RPMI7951 (cell line): ENCODE data around the gene IRGC. TPM values are rescaled to one million over a fixed set of nuclear protein-coding genes. Genes with fewer than 3 reads are reported as not detected.

ENCODE experiments used
- DNase-seq: peaks from one replicate; pipeline ENCODE4 v3.0.0-alpha.2; 2012; ENCODE audit warnings: low read depth
- total RNA-seq: library from RNA; depleted of rRNA; stranded (reverse); fragments of >200 nt; shearing (Covaris generic); gene quantifications from 2 replicates; pipeline ENCODE4 v1.2.3, GENCODE V29; 2014

The IRGC gene
- total RNA-seq, 1 experiment from 2014 or later: not detected

- DNase-seq: no peak
Observed at GRCh38 chr19:43690890-43691289, 25.0 kb upstream of the IRGC start.

GRCh38 chr19:43691755-43692154, 24.1 kb upstream of the IRGC start:
- no peak for DNase-seq

DNA sequence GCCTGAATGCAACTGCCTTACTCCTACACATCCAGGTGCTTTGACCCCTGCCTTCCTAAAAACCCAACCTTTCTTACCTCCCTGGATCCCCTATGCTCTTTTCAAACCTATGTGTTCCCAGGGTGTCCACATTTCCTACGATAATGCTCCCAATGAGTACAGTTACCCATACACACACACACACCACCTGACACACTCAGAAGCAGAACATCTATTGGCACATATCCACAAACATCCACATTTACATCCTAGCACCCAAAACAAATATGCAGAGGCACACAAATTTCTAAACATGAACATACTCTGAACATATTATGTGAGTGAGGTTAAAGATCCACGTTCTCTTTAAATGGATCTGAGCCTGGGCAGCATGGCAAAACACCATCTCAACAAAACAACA, 23.5 kb upstream of the IRGC start:
- no peak for DNase-seq

DNA sequence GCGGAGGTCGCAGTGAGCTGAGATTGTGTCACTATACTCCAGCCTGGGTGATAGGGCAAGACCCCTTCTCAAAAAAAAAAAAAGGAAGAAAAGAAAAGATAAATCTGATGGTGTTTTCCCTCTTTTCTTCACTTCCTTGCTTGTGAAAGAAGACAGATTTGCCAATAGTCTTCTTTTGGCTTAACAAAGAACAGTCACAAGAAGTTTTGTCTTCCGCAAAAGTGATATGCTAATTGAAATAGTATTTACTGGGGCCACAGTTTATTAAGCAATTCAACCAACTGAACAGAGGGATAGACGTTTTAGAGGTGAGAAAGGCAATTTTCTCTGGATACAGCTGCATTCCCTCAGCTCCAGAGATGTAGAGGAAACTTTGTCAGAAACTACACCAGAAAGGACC, 23.0 kb upstream of the IRGC start:
- no peak for DNase-seq

DNA sequence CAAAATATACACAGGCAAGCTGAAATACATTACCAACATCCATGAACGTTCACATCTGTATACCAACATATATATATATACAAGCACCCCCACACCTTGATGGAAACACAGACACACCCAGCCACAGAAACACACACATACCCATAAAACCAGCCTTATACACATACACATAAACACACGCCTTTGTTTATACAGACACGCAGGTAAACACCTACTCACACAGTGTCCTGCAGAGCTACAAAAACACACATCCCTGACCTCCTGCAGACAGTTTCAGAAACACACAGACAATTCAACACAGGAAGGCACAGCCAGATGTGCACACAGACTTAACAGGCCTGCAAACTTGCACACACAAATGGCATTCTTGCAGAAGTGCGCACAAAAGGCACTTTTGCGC, 21.3 kb upstream of the IRGC start:
- no peak for DNase-seq

DNA sequence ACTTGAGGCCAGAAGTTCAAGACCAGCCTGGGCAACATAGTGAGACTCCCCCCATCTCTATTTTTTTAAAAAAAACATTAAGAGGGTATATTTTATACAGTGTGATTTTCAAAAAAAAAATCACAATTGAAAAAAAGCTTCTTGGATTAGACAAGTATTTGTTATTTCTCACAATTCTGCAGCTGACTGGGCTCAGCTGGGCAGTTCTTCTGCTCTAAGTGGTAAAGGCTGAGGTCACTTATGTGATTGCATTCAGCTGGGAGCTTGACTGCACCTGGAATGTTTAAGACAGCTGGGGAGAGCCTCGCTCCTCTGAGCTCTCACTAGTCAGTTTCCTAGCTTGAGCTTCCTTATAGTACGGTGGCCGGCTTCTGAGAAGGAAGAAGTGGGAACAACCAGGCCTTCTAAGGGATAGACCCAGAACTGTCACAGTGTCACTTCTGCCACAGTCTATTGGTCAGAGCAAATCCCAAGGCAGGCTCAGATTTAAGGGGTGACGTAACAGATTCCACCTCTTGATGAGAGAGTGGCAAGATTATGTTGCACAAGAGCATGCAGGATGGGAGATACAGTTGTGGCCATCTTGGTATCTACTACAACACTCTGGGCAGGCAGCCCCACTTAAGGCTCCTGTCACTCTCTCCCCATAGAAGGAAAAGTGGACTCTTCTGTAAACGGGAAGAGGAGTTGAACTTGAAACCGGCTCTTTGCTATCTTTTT, 19.7 kb upstream of the IRGC start:
- no peak for DNase-seq

DNA sequence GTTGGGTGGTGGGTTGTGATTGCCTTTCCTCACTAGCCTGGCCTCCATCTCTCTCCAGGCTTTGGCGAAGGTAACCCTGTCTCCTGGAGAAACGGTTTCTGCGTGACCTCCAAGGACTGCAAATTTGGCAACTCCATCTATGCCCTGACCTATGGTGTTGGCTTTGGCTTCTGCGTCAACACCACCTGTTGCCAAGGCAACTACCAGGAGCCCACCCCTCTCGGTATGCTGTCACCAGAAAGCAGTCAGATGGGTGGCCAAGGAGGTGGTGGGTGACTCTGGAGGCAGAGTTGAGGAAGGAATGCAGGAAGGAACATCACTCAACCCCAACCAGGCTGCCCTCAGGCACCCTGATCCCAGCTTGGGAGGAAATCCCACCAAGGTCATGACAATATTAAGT, 18.6 kb upstream of the IRGC start:
- DNase-seq: no peak

DNA sequence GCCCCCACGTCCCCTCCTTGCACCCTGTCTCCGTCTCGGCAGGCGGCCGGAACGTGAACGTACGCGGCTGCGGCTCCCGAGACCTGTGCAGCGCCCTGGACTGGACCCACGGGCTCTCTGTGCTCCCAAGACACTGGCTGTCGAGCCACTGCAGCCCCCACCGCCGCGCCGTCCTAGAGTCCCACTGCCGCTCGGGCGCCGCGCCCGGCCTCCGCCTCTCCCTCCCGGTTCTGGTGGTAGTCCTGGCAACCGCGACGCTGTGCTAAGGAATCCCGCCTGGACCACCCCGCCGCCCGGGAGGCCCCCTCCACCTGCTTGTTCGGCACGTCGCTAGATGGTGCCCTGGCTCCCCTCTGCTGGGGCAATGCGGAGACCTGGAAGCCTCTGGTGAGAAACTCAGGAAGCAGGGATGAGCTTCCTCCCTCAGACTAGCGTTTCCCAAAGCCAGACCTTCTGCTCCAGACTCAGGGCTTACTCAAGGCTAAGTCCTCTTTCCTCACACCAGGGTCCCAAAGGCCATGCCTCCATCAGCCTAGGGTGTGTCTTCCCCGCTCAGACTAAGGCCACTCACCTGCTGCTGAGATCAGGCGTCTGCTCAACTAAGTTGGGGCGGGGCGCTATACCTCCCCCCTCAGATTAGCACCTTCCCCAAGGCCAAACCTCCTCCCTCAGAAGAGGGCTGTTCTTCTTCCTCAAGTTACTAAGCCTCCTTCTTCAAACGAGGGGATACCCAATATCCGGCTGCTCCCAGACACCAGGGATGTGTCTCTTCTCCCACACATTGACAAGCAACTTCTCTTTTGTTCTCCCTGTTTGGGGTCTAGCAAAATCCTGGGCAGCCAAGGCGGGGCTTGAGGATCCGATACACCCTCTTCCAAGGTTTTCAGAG, 16.1 kb upstream of the IRGC start:
- peak; percentile 61 for DNase-seq

- DNase-seq: peak; percentile 98
Observed at GRCh38 chr19:43700395-43701000, 15.4 kb upstream of the IRGC start.

DNA sequence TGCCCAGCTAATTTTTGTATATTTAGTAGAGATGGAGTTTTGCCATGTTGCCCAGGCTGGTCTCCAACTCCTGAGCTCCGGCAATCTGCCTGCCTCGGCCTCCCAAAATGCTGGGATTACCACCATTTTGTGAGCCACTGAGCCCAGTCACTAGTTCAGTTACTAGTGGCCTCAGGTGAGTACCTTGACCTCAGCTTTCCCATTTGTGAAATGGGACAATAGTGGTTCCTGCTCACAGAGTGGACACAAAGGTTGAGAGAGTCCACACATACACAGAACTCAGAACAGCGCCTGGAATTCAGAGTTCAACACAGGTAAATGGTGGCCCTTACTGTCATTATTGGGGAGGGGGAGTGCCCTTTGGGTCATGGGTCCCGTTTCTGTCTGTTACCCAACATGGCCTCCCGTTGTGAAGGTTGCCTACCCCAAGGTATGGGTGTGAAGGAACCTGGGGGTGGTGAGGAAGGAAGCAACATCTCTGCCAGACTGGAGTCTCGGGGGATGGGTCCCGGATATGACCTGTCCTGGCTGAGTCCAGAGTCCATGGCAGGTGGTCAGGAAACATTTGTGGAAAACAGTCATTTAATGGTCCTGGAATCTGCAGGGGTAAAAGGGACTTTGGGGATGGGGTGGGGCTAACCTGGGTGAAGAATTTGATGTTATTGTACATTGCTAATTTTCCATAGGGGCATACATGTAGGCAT, 11.7 kb upstream of the IRGC start:
- no peak for DNase-seq

- no peak for DNase-seq
Observed at GRCh38 chr19:43705729-43706128, 10.1 kb upstream of the IRGC start.

DNA sequence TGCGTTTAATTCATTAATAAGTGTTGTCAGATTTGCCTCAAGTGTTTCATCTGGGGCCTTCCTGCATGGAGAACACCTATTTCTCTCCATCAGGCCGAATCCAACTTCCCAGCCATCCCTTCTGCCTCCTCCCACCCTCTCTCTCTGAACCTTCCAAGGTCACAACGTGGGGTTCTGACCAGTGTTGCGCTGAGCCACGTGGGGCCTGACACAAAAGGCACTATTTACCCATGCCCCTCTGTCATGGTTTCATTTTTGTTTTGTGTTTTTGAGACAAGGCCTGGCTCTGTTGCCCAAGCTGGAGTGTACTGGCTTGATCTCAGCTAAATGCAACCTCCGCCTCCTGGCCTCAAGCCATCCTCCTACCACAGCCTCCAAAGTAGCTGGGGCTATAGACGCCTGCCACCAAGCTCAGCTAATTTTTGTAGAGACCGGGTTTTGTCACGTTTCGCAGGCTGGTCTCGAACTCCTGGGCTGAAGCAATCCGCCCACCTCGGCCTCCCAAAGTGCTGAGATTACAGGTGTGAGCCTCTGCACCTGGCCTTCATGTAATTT, 8.6 kb upstream of the IRGC start:
- no peak for DNase-seq

DNA sequence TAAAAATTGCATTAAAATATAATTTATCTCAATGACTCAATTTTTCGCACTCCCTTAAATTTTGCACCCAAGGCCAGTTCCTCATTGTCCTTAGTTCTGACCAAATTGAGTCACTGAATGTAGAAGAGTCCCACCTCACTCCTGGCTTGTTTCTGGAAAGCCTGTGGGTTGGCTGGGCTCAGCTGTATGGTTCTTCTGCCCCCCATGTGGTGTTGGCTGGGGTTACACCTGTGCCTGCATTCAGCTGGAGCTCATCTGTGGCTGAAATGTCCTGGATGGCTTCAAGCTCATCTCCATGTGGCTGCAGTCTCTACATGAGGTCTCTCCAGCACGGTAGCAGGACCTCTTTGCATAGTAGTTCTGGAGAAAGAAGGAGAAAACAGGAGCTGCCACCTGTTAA, 7.2 kb upstream of the IRGC start:
- no peak for DNase-seq

DNA sequence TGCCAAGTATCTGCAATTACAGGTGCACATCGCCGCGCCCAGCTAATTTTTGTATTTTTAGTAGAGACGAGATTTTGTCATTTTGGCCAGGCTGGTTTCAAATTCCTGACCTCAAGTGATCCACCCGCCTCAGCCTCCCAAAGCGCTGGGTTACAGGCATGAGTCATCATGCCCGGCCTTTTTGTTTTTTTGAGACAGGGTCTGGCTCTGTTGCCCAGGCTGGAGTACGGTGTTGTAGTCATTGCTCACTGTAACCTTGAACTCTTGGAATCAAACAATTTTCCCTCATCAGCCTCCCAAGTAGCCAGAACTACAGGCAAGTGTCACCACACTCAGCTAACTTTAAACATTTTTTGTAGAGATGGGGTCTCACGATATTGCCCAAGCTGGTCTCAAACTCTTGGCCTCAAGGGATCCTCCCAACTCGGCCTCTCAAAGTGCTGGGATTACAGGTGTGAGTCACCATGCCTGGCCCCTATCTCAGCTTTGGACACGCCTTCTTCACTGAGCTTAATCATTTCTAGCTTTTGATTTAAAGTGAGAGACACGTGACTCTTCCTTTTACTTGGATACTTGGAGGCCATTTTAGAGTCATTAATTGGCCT, 4.0 kb upstream of the IRGC start:
- DNase-seq: peak; percentile 56

GRCh38 chr19:43713208-43713607, 2.7 kb upstream of the IRGC start:
- DNase-seq: no peak

DNA sequence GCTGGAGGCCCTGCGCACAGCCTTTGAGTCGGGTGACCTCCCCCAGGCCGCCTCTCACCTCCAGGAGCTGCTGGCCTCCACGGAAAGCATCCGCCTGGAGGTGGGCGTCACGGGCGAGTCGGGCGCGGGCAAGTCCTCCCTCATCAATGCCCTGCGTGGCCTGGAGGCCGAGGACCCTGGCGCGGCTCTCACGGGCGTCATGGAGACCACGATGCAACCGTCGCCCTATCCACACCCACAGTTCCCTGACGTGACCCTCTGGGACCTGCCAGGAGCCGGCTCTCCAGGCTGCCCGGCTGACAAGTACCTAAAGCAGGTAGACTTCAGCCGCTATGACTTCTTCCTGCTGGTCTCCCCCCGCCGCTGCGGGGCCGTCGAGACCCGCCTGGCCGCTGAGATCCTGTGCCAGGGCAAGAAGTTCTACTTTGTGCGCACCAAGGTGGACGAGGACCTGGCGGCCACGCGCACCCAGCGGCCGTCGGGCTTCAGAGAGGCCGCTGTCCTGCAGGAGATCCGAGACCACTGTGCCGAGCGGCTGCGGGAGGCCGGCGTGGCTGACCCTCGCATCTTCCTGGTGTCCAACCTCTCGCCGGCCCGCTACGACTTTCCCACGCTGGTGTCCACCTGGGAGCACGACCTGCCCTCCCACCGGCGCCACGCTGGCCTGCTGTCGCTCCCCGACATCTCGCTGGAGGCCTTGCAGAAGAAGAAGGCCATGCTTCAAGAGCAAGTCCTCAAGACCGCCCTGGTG, 2.9 kb downstream of the IRGC start:
- DNase-seq: no peak

GRCh38 chr19:43719378-43719868, 3.5 kb downstream of the IRGC start:
- DNase-seq: no peak

DNA sequence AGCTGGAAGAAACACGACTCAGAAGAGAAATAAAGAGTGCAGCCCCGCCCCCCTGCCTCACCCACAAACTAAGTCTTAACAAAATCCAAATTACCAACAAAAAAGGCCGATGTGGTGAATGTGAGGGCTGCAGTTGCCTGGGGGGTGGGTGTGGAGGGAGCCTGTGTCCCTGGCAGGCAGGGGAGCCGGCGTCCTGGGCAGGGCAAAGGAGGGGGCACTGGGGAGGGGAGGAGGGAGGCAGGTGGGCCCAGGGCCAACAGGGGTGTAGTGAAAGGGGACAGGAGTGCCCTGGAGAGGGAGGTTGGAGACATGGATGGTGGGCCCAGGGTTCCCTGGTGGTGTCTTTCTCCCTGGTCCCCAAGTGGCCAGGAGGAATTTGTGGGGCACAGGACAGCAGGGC, 4.0 kb downstream of the IRGC start:
- no peak for DNase-seq

GRCh38 chr19:43720936-43721335, 5.1 kb downstream of the IRGC start:
- no peak for DNase-seq

- no peak for DNase-seq
Observed at GRCh38 chr19:43721469-43722048, 5.7 kb downstream of the IRGC start.
